ENCODE results near the gene MCTP1.

GRCh38 chr5:95072281-95072680 lies 212.6 kb downstream of the MCTP1 start:
- TF ChIP-seq POLR2A (IDR thresholded peaks at IDR 0.05) (no peak), CTCF (IDR thresholded peaks at IDR 0.05) (no peak)

Data from transverse colon (tissue), 3 donors.